Measurements from ENCODE around the gene CHAF1A. TPM values are rescaled to one million over a fixed set of nuclear protein-coding genes. Genes with fewer than 3 reads are reported as not detected.

The CHAF1A gene
- total and polyA plus RNA-seq, 2 of the 8 experiments (the other 6 are each of a cell fraction or from before 2014, with no cell fraction given), result 122 to 147 TPM

DNA sequence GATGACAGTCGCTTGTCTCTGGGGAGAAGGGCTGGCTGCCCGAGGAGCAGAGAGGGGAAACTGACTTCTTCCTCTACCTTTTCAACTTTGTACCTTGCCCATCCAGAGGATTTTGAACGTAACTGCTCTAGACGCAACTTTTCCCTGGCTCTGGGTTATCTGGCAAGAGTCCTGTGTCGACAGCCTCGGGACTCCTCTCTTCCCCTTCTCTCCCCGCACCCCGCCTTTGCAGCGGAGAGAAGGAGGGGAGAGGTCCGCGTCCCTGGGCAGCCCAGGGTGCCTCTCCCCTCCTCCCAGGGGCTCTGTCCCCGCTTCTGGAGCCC, 2.7 kb upstream of the CHAF1A start:
- H2BK15ac ChIP-seq (ENCODE audit: low read length), result no peak overlapping the region
- no peaks in the 10 kb centered on the region; a peak in 1 of 8 replicates for H3K36me3 ChIP-seq (ENCODE audit: control insufficient read depth in 2 of 4, insufficient read depth in 4 of 4, low read length in 3 of 4)
- H3K4ac ChIP-seq (replicated peaks; ENCODE audit: insufficient read length, low read depth, low read length), result no peak overlapping the region
- ChIA-PET POLR2A (ENCODE audit: partially characterized antibody) (interaction anchor here (0.8 to 49.6 kb wide), 6 partner anchors 9 to 61 kb away, joined by 3 to 1590 read pairs (median 4); partner anchors contain the start of genes STAP2 and UBXN6), CTCF (ENCODE audit: partially characterized antibody) (interaction anchor here (0.6 to 3.3 kb wide), 16 partner anchors 8 to 904 kb away, joined by 3 to 38 read pairs (median 6); no protein-coding TSS in a partner anchor)
- peak overlapping the region; percentile 58 to 93 (median 82) for H3K4me3 ChIP-seq (ENCODE audit: extremely low read depth in 1 of 4, insufficient read depth in 2 of 4, low read depth in 3 of 4, low read length in 4 of 4)
- H2AK5ac ChIP-seq (ENCODE audit: low read depth, low read length), result no peak overlapping the region
- H3K18ac ChIP-seq (ENCODE audit: extremely low read depth, low read length), result no peak overlapping the region
- H3K27ac ChIP-seq (ENCODE audit: low read depth, low read length), result 0 out of 2 replicates have a peak overlapping the region, but pooled peaks have one; percentile 40
- H4K20me1 ChIP-seq (replicated peaks in 1 of 2; ENCODE audit: control insufficient read depth in 1 of 2, insufficient read depth in 2 of 2, low read length in 2 of 2), result peaks cover 11 to 23% of the 10 kb centered on the region in 2 experiments
- FAIRE-seq, result no peak
- peak overlapping the region; percentile 8 for H3K56ac ChIP-seq (replicated peaks; ENCODE audit: insufficient read length, low read depth, low read length)
- peaks cover 23% of the 10 kb centered on the region for H3K79me1 ChIP-seq (ENCODE audit: low read depth, low read length)
- 0 out of 2 replicates have a peak overlapping the region, but pooled peaks have one; percentile 23 for H2BK12ac ChIP-seq (ENCODE audit: low read depth, low read length)
- H3K79me2 ChIP-seq (ENCODE audit: control insufficient read depth in 1 of 2, insufficient read depth in 2 of 2, low read length in 2 of 2), result peaks cover 25 to 72% of the 10 kb centered on the region in 2 experiments
- no peak overlapping the region for H4K5ac ChIP-seq (ENCODE audit: insufficient read length, low read depth, low read length)
- no peaks in the 10 kb centered on the region for H3K27me3 ChIP-seq (replicated peaks in 1 of 4; ENCODE audit: control insufficient read depth in 3 of 4, extremely low read depth in 1 of 4, insufficient read depth in 3 of 4, low read length in 3 of 4)
- H3K4me1 ChIP-seq (replicated peaks in 1 of 4; ENCODE audit: control insufficient read depth in 3 of 4, insufficient read depth in 4 of 4, low read length in 3 of 4), result peaks cover 0 to 11% (median 4%) of the 10 kb centered on the region in 4 experiments; a peak in 4 of 7 replicates
- H2AFZ ChIP-seq (ENCODE audit: low read length), result no peak overlapping the region
- WGBS, 2 experiments (ENCODE audit: extremely low coverage in 1 of 2, insufficient coverage in 1 of 2, insufficient read length in 1 of 2, insufficient replicate concordance in 2 of 2, low coverage in 1 of 2, low lambda C conversion rate in 2 of 2, missing lambda C conversion rate in 1 of 2), result 2% methylated on average over 5 of the region's 12 CpGs; no CpG with 5 or more reads in 1 of the 2 experiments
- H2BK20ac ChIP-seq (ENCODE audit: low read length), result no peak overlapping the region
- H3K9ac ChIP-seq (replicated peaks in 1 of 4; ENCODE audit: extremely low read depth in 1 of 4, low read depth in 3 of 4, low read length in 3 of 4), result peak overlapping the region; percentile 61 to 94 (median 81)
- H3K9me3 ChIP-seq (ENCODE audit: insufficient read depth in 2 of 2, low read depth in 1 of 2, low read length in 1 of 2), result no peaks in the 10 kb centered on the region
- peak overlapping the region; percentile 94 to 98 for H3K4me2 ChIP-seq (ENCODE audit: insufficient read depth in 1 of 2, low read depth in 2 of 2, low read length in 2 of 2)
- no peak overlapping the region for H3K14ac ChIP-seq (ENCODE audit: insufficient read length)
- no peak overlapping the region for H4K91ac ChIP-seq (replicated peaks; ENCODE audit: insufficient read length, low read length)
- no peak for DNase-seq (ENCODE audit: low read depth in 1 of 2, low spot score in 2 of 2)
- peak overlapping the region; percentile 79; the same call in 1 of the 2 replicates for H4K8ac ChIP-seq (ENCODE audit: extremely low read depth, insufficient read depth, low read length)
- no peak overlapping the region for H3K23ac ChIP-seq (ENCODE audit: insufficient read length)
- no peak overlapping the region for H2BK120ac ChIP-seq (replicated peaks; ENCODE audit: low read depth, low read length)
- peaks cover 12% of the 10 kb centered on the region for H3K23me2 ChIP-seq (ENCODE audit: low read depth, low read length)
- H2BK5ac ChIP-seq (ENCODE audit: low read depth, low read length), result peak overlapping the region; percentile 35; the same call in 1 of the 2 replicates
